Effector memory CD4-positive, alpha-beta T cell (primary cell): ENCODE data around the gene KCNQ5.
"Not testable (repeated sequence)": the region's sequence is repeated elsewhere in the genome, so short reads cannot be mapped to it uniquely, and the experiment has no call there.

Experiments
- DNase-seq, 3 donors: peaks; one replicate each; pipeline ENCODE4 v3.0.0-alpha.2; 2020
- H3K27ac ChIP-seq: 2 replicates; pipeline ENCODE4 v1.7.0; 2013; ENCODE audit warnings: mild to moderate bottlenecking, low read length, moderate library complexity; ENCODE audit not compliant: insufficient read depth, poor library complexity, severe bottlenecking
- H3K27me3 ChIP-seq: replicated peaks from 2 replicates; pipeline ENCODE4 v1.7.0; 2013; ENCODE audit warnings: mild to moderate bottlenecking, low read length; ENCODE audit not compliant: insufficient read depth, control insufficient read depth, poor library complexity, severe bottlenecking
- H3K36me3 ChIP-seq: 2 replicates; pipeline ENCODE4 v1.7.0; 2013; ENCODE audit warnings: mild to moderate bottlenecking, low read length, moderate library complexity; ENCODE audit not compliant: control insufficient read depth, insufficient read depth
- H3K4me1 ChIP-seq: 2 replicates; pipeline ENCODE4 v1.7.0; 2013; ENCODE audit warnings: low read length, mild to moderate bottlenecking; ENCODE audit not compliant: control insufficient read depth, insufficient read depth, poor library complexity, severe bottlenecking
- H3K4me3 ChIP-seq: 2 replicates; pipeline ENCODE4 v1.7.0; 2013; ENCODE audit warnings: low read length, low read depth, mild to moderate bottlenecking; ENCODE audit not compliant: insufficient read depth, poor library complexity, severe bottlenecking
- H3K9me3 ChIP-seq: 2 replicates; pipeline ENCODE4 v1.7.0; 2013; ENCODE audit warnings: mild to moderate bottlenecking, low read length, moderate library complexity; ENCODE audit not compliant: control insufficient read depth

Gene KCNQ5

GRCh38 chr6:73204252-73204651 is 582.4 kb downstream of the KCNQ5 start:
- Histone ChIP-seq H3K4me3 (no peak overlapping the region), H3K27me3 (no peaks in the 10 kb centered on the region), H3K27ac (no peak overlapping the region), H3K4me1 (no peaks in the 10 kb centered on the region), H3K9me3 (no peaks in the 10 kb centered on the region), H3K36me3 (no peaks in the 10 kb centered on the region)
- no peak for DNase-seq

GRCh38 chr6:73207221-73207837 is 585.5 kb downstream of the KCNQ5 start:
- H3K27me3 ChIP-seq: no peaks in the 10 kb centered on the region
- H3K36me3 ChIP-seq: no peaks in the 10 kb centered on the region
- no peaks in the 10 kb centered on the region for H3K9me3 ChIP-seq
- no peak for DNase-seq
- H3K4me3 ChIP-seq: no peak overlapping the region
- H3K27ac ChIP-seq: no peak overlapping the region
- H3K4me1 ChIP-seq: no peaks in the 10 kb centered on the region

- Histone ChIP-seq H3K4me1 (no peaks in the 10 kb centered on the region), H3K4me3 (no peak overlapping the region), H3K27me3 (no peaks in the 10 kb centered on the region), H3K9me3 (no peaks in the 10 kb centered on the region), H3K27ac (no peak overlapping the region), H3K36me3 (no peaks in the 10 kb centered on the region)
- DNase-seq: no peak
Measured at GRCh38 chr6:73209117-73209516, 587.3 kb downstream of the KCNQ5 start.

- no peak for DNase-seq
- Histone ChIP-seq H3K27ac (no peak overlapping the region), H3K36me3 (no peaks in the 10 kb centered on the region), H3K9me3 (no peaks in the 10 kb centered on the region), H3K4me1 (no peaks in the 10 kb centered on the region), H3K27me3 (no peaks in the 10 kb centered on the region), H3K4me3 (no peak overlapping the region)
Measured at GRCh38 chr6:73216859-73217258, 595.0 kb downstream of the KCNQ5 start.

- H3K27ac ChIP-seq: no peak within 1 kb of the TSS
- no peaks in the 10 kb centered on the region for H3K9me3 ChIP-seq
- no peaks in the 10 kb centered on the region for H3K27me3 ChIP-seq
- H3K4me1 ChIP-seq: no peaks in the 10 kb centered on the region
- no peak within 1 kb of the TSS for H3K4me3 ChIP-seq
- no peak for DNase-seq
- no peaks in the 10 kb centered on the region for H3K36me3 ChIP-seq
Measured at GRCh38 chr6:73225396-73225795, 603.5 kb downstream of the KCNQ5 start, which contains the start of gene KHDC1L. KHDC1L (minus strand) TSS chr6:73225496; CDS start chr6:73225408, 88 bp downstream.

- Histone ChIP-seq H3K27ac (no peak overlapping the region), H3K4me3 (no peak overlapping the region), H3K27me3 (no peaks in the 10 kb centered on the region), H3K36me3 (no peaks in the 10 kb centered on the region), H3K9me3 (no peaks in the 10 kb centered on the region), H3K4me1 (no peaks in the 10 kb centered on the region)
- DNase-seq: no peak
Measured at GRCh38 chr6:73227606-73228255, 605.9 kb downstream of the KCNQ5 start.

- H3K27me3 ChIP-seq: no peaks in the 10 kb centered on the region
Measured at GRCh38 chr6:73231986-73232391, 610.1 kb downstream of the KCNQ5 start.

GRCh38 chr6:73233048-73233447 is 611.2 kb downstream of the KCNQ5 start:
- DNase-seq: no peak
- no peaks in the 10 kb centered on the region for H3K27me3 ChIP-seq
- H3K9me3 ChIP-seq: no peaks in the 10 kb centered on the region
- no peak overlapping the region for H3K27ac ChIP-seq
- H3K4me3 ChIP-seq: no peak overlapping the region
- H3K36me3 ChIP-seq: no peaks in the 10 kb centered on the region
- no peaks in the 10 kb centered on the region for H3K4me1 ChIP-seq

More at GRCh38 chr6:73231986-73232391, 610.1 kb downstream of the KCNQ5 start:
- no peaks in the 10 kb centered on the region for H3K36me3 ChIP-seq
- no peaks in the 10 kb centered on the region for H3K4me1 ChIP-seq
- H3K4me3 ChIP-seq: no peak overlapping the region
- no peak overlapping the region for H3K27ac ChIP-seq
- no peak for DNase-seq
- H3K9me3 ChIP-seq: no peaks in the 10 kb centered on the region

- DNase-seq, H3K27ac ChIP-seq, H3K36me3 ChIP-seq, H3K4me1 ChIP-seq, H3K4me3 ChIP-seq, H3K9me3 ChIP-seq, H3K27me3 ChIP-seq: not testable (repeated sequence)
Measured at GRCh38 chr6:73233971-73234370, 612.1 kb downstream of the KCNQ5 start.

GRCh38 chr6:73234733-73235132 is 612.9 kb downstream of the KCNQ5 start:
- H3K4me3 ChIP-seq: no peak overlapping the region
- no peak overlapping the region for H3K27ac ChIP-seq
- no peaks in the 10 kb centered on the region for H3K27me3 ChIP-seq
- no peak for DNase-seq
- H3K9me3 ChIP-seq: no peaks in the 10 kb centered on the region
- no peaks in the 10 kb centered on the region for H3K4me1 ChIP-seq
- no peaks in the 10 kb centered on the region for H3K36me3 ChIP-seq
